Measurements from ENCODE around the gene HMCN2. TPM values are rescaled to one million over a fixed set of nuclear protein-coding genes. Genes with fewer than 3 reads are reported as not detected.
A peak's percentile ranks its signal among the peaks of the same experiment; 100 is the strongest.

HMCN2 gene
- total and polyA plus RNA-seq, 2 experiments from 2014 or later = 0.27 to 0.36 TPM

DNA sequence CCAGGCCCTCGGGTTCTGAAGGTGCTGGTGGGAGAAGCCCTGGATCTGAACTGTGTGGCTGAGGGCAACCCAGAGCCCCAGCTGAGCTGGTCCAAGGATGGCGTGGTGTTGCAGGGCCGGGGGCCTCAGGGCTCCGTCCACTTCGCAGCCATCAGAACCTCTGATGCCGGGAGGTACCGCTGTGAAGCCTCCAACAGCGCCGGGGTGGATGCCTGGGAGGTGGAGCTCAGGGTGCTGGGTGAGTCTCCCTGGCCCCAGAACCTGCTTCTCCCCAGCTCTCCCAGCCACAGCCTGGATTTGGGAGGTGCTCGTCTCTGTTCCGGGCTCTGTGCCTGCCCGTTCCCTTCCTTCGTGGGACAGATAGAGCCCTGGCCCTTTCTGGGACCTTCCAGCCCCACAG is 75.6 kb downstream of the HMCN2 start:
- Histone ChIP-seq H3K4me1 (ENCODE audit: low read depth) (peaks cover 5% of the 10 kb centered on the region), H3K36me3 (no peaks in the 10 kb centered on the region), H3K27ac (no peak overlapping the region), H3K4me3 (no peak overlapping the region), H3K27me3 (no peaks in the 10 kb centered on the region), H3K9me3 (ENCODE audit: low read depth) (no peaks in the 10 kb centered on the region)
- DNase-seq (ENCODE audit: low read depth in 1 of 2, low spot score in 1 of 2) = no peak
- TF ChIP-seq CTCF (IDR thresholded peaks at IDR 0.05; ENCODE audit: low read depth, low read length) = no peak

DNA sequence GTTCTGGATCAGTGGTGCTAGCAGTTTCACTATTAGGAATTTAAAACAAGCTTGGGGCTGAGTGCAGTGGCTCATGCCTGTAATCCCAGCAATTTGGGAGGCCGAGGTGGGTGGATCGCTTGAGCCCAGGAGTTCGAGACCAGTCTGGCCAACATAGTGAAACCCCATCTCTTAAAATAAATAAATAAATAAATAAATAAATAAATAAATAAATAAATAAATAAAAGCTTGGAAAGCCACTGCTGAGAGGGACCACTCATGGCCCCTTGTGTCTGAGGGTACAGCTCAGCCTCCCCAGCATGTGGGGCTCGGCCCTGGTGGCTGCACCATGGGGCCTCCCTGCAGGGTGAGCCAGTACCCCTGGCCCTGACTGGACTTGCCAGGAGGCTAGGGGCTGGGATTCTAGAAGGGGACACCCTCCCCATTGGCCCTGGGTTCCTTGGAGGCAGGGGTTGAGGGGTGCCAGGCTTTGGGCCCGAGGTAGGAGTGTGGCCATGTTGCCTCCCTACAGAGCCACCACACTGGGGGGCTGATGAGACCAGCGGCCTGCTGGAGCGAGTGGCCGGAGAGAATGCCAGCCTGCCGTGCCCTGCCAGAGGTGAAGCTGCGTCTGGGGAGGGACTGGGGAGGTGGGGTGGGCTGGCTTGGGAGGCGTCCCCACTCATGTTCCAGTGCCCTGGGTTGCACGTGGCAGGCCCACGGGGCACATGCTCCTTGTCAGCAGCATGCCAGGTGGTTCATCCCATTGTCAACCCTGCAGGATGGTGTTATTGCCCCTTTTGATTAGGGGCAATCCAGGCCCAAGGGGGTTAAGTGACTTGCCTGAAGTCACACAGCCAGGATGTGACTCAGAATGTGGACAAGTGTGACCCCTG is 76.5 kb downstream of the HMCN2 start:
- no peak overlapping the region for H3K27ac ChIP-seq
- H3K27me3 ChIP-seq = no peaks in the 10 kb centered on the region
- DNase-seq (ENCODE audit: low read depth in 1 of 2, low spot score in 1 of 2) = no peak
- peaks cover 5% of the 10 kb centered on the region for H3K4me1 ChIP-seq (ENCODE audit: low read depth)
- H3K9me3 ChIP-seq (ENCODE audit: low read depth) = no peaks in the 10 kb centered on the region
- no peak for TF ChIP-seq CTCF (IDR thresholded peaks at IDR 0.05; ENCODE audit: low read depth, low read length)
- no peak overlapping the region for H3K4me3 ChIP-seq
- H3K36me3 ChIP-seq = no peaks in the 10 kb centered on the region

GRCh38 chr9:130342714-130343085 is 77.1 kb downstream of the HMCN2 start:
- Histone ChIP-seq H3K9me3 (ENCODE audit: low read depth) (no peaks in the 10 kb centered on the region), H3K4me3 (no peak overlapping the region), H3K36me3 (no peaks in the 10 kb centered on the region), H3K4me1 (ENCODE audit: low read depth) (peaks cover 5% of the 10 kb centered on the region), H3K27ac (no peak overlapping the region), H3K27me3 (no peaks in the 10 kb centered on the region)
- DNase-seq (ENCODE audit: low read depth in 1 of 2, low spot score in 1 of 2) = no peak
- TF ChIP-seq CTCF (IDR thresholded peaks at IDR 0.05; ENCODE audit: low read depth, low read length) = no peak

DNA sequence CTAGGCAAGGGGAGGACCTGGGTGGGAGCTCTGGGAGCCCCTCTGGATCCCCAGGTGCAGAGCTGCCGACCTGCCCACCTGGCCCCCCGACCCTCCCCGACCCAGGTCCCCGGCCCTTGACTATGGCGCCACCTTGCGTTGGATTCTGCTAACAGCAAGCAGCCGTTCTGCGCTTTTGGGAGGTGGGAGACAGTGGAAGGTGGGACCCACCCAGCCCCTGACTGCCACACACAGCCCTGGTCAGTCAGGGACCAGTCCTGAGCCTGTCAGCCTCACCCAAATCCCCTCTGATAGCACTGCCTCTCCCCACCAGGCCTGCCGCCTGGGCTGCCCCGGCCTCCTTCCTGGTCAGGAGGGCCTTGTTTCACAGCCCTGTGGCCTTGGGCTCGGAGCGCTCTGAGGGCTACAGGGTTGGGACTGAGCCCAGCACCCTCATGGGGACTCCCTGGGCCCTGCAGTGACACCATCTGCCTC is 77.9 kb downstream of the HMCN2 start:
- no peak overlapping the region for H3K27ac ChIP-seq
- peaks cover 5% of the 10 kb centered on the region for H3K4me1 ChIP-seq (ENCODE audit: low read depth)
- peak; percentile 72 for TF ChIP-seq CTCF (IDR thresholded peaks at IDR 0.05; ENCODE audit: low read depth, low read length)
- DNase-seq (ENCODE audit: low read depth in 1 of 2, low spot score in 1 of 2) = peak in 1 of 2 donors; percentile 45
- no peaks in the 10 kb centered on the region for H3K27me3 ChIP-seq
- no peaks in the 10 kb centered on the region for H3K9me3 ChIP-seq (ENCODE audit: low read depth)
- no peak overlapping the region for H3K4me3 ChIP-seq
- no peaks in the 10 kb centered on the region for H3K36me3 ChIP-seq

DNA sequence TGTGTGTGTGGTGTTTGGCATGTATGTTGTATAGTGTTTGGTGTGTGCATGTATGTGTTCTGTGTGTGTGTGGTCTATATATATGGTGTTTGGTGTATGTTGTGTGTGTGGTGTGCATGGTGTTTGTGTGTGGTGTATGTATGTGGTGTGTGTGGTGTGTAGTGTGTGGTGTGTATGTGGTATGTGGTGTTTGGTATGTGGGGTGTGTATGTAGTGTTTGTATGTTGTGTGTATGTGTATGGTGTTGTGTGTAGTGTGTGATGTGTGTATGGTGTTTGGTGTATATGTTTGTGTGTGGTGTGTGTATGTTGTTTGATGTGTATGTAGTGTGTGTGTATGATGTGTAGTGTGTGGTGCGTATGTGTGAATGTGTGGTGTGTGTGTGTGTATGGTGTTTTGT is 78.8 kb downstream of the HMCN2 start:
- no peaks in the 10 kb centered on the region for H3K9me3 ChIP-seq (ENCODE audit: low read depth)
- peaks cover 5% of the 10 kb centered on the region for H3K4me1 ChIP-seq (ENCODE audit: low read depth)
- H3K4me3 ChIP-seq = no peak overlapping the region
- H3K27ac ChIP-seq = no peak overlapping the region
- no peak for TF ChIP-seq CTCF (IDR thresholded peaks at IDR 0.05; ENCODE audit: low read depth, low read length)
- no peak for DNase-seq (ENCODE audit: low read depth in 1 of 2, low spot score in 1 of 2)
- H3K36me3 ChIP-seq = no peaks in the 10 kb centered on the region
- H3K27me3 ChIP-seq = no peaks in the 10 kb centered on the region
